Measurements from ENCODE around the gene IL19. TPM values are rescaled to one million over a fixed set of nuclear protein-coding genes. Genes with fewer than 3 reads are reported as not detected.

IL19 gene
- total RNA-seq, 1 experiment from 2014 or later, result not detected

- no peak for DNase-seq
- H3K27ac Mint-ChIP-seq, result no peak overlapping the region
- no peaks in the 10 kb centered on the region for H4K20me1 ChIP-seq (ENCODE audit: control insufficient read depth, insufficient read depth, insufficient read length)
- H3K4me1 ChIP-seq (ENCODE audit: insufficient read depth, low read length), result no peaks in the 10 kb centered on the region
- no peaks in the 10 kb centered on the region for H3K9me3 ChIP-seq (ENCODE audit: control insufficient read depth, low read depth, low read length)
- no peak for TF ChIP-seq CTCF (conservative IDR thresholded peaks at IDR 0.05)
- no peak overlapping the region for H2AFZ ChIP-seq (ENCODE audit: low read length)
- no peak overlapping the region for H2BK12ac ChIP-seq (ENCODE audit: insufficient read length, low read depth, low read length)
- no peaks in the 10 kb centered on the region for H3K23me2 ChIP-seq (ENCODE audit: insufficient read length, low read depth, low read length, poor library complexity, severe bottlenecking)
- no peaks in the 10 kb centered on the region; the same call in none of the 2 replicates for H3K27me3 Mint-ChIP-seq (ENCODE audit: low read depth)
- no peak overlapping the region for H3K4me2 ChIP-seq (ENCODE audit: insufficient read depth, insufficient read length, low read length)
- no peak overlapping the region for H3K4me3 Mint-ChIP-seq
- no peak overlapping the region for H2BK5ac ChIP-seq (ENCODE audit: insufficient read length, low read length)
- no peak overlapping the region for H3K4ac ChIP-seq (ENCODE audit: low read depth, low read length)
- H3K4me1 Mint-ChIP-seq, result no peaks in the 10 kb centered on the region
- no peak overlapping the region for H2AK5ac ChIP-seq (ENCODE audit: insufficient read length, low read length)
- H3K79me2 ChIP-seq (ENCODE audit: insufficient read depth, low read length), result no peaks in the 10 kb centered on the region
- H3K36me3 Mint-ChIP-seq (ENCODE audit: insufficient read depth in 1 of 3, low read depth in 3 of 3), result no peaks in the 10 kb centered on the region
- no peak overlapping the region for H3K23ac ChIP-seq (ENCODE audit: insufficient read length, low read depth, low read length)
- H3K9me3 Mint-ChIP-seq, result peaks cover 3 to 8% of the 10 kb centered on the region in 2 experiments; a peak in 4 of 5 replicates
- no peak overlapping the region for H4K8ac ChIP-seq (replicated peaks; ENCODE audit: insufficient read length, low read depth, low read length)
- H2BK15ac ChIP-seq (ENCODE audit: low read depth, low read length), result no peak overlapping the region
- H4K5ac ChIP-seq (ENCODE audit: insufficient read length, low read depth, low read length), result no peak overlapping the region
- no peaks in the 10 kb centered on the region for H3K27me3 ChIP-seq (ENCODE audit: insufficient read depth, low read length)
- no peak overlapping the region for H3K14ac ChIP-seq (ENCODE audit: insufficient read depth, low read length)
- H4K91ac ChIP-seq (ENCODE audit: insufficient read length, low read depth, low read length), result no peak overlapping the region
- H3K56ac ChIP-seq (ENCODE audit: insufficient read length, low read depth, low read length), result no peak overlapping the region
- H3K79me1 ChIP-seq (ENCODE audit: insufficient read depth, low read depth, low read length, poor library complexity, severe bottlenecking), result no peaks in the 10 kb centered on the region
- H3T11ph ChIP-seq (ENCODE audit: low read length), result no peak overlapping the region
- H3K27ac ChIP-seq (ENCODE audit: insufficient read length, low read depth, low read length), result no peak overlapping the region
- no peak overlapping the region for H3K18ac ChIP-seq (ENCODE audit: insufficient read length, low read depth, low read length)
- no CpG with 5 or more reads among the region's 2 CpGs for WGBS (ENCODE audit: extremely low coverage, insufficient read length, low lambda C conversion rate)
- H3K9ac ChIP-seq (ENCODE audit: extremely low read depth, insufficient read length, low read length), result no peak overlapping the region
- no peak overlapping the region for H2BK20ac ChIP-seq (ENCODE audit: low read depth, low read length, poor library complexity, severe bottlenecking)
- H2BK120ac ChIP-seq (ENCODE audit: low read depth, low read length, poor library complexity, severe bottlenecking), result no peak overlapping the region
Observed at GRCh38 chr1:206814716-206815341, 44.3 kb downstream of the IL19 start.

Measured in H9 (cell line).